Measurements from ENCODE around the gene CTU2.

The CTU2 gene

GRCh38 chr16:88681709-88682451, 24.4 kb upstream of the CTU2 start:
- DNase-seq: no peak

GRCh38 chr16:88684569-88685155, 21.6 kb upstream of the CTU2 start:
- no peak for DNase-seq

GRCh38 chr16:88685156-88686061, 20.9 kb upstream of the CTU2 start:
- no peak for DNase-seq

- DNase-seq: no peak
These were observed 20.3 kb upstream of the CTU2 start for GRCh38 chr16:88686062-88686438.

GRCh38 chr16:88686439-88687253, 19.7 kb upstream of the CTU2 start, which contains the start of gene SNAI3:
Gene SNAI3 (minus strand): TSS chr16:88686507. CDS start chr16:88686406, 101 bp downstream.
- no peak for DNase-seq

- DNase-seq: no peak
These were observed 19.1 kb upstream of the CTU2 start for GRCh38 chr16:88687254-88687576.

- no peak for DNase-seq
These were observed 18.7 kb upstream of the CTU2 start for GRCh38 chr16:88687676-88688012.

GRCh38 chr16:88688013-88688778, 18.1 kb upstream of the CTU2 start:
- DNase-seq: peak; percentile 46

- no peak for DNase-seq
These were observed 15.8 kb upstream of the CTU2 start for GRCh38 chr16:88690341-88691128.

GRCh38 chr16:88691129-88691813, 15.0 kb upstream of the CTU2 start:
- no peak for DNase-seq

- DNase-seq: no peak
These were observed 14.3 kb upstream of the CTU2 start for GRCh38 chr16:88691924-88692560.

- no peak for DNase-seq
These were observed 13.4 kb upstream of the CTU2 start for GRCh38 chr16:88692861-88693260.

GRCh38 chr16:88693420-88694177, 12.7 kb upstream of the CTU2 start:
- DNase-seq: no peak

GRCh38 chr16:88694221-88695087, 11.8 kb upstream of the CTU2 start:
- DNase-seq: no peak

GRCh38 chr16:88695218-88695617, 11.1 kb upstream of the CTU2 start:
- no peak for DNase-seq

- DNase-seq: no peak
These were observed 10.6 kb upstream of the CTU2 start for GRCh38 chr16:88695753-88696152.

- no peak for DNase-seq
These were observed 9.9 kb upstream of the CTU2 start for GRCh38 chr16:88696441-88696840.

- no peak for DNase-seq
These were observed 9.0 kb upstream of the CTU2 start for GRCh38 chr16:88697116-88697830.
